Body of pancreas (tissue), 4 donors: ENCODE data around the gene ZNF70. TPM values are rescaled to one million over a fixed set of nuclear protein-coding genes. Genes with fewer than 3 reads are reported as not detected.

ENCODE experiments used
- ATAC-seq: fragments of 150-250 bp; one replicate; pipeline ENCODE4 v1.9.1; 2016
- DNase-seq, 4 donors: peaks; one replicate each; pipeline ENCODE4 v3.0.0-alpha.2; 2019
- H3K27ac ChIP-seq, 4 donors: fragments of 200-600 bp; sonication (generic); 1 replicate in 3 of 4; 2 replicates in 1 of 4; pipeline versions ENCODE4 v1.5.1 to v1.6.1; 2016 to 2019; ENCODE audit warnings: mild to moderate bottlenecking in 1 of 4, mixed read lengths in 1 of 4, moderate library complexity in 1 of 4
- H3K27me3 ChIP-seq, 2 donors: fragments of 200-600 bp; sonication (generic); one replicate each; pipeline ENCODE4 v1.6.0; 2016; ENCODE audit warnings: mild to moderate bottlenecking in 1 of 2
- H3K36me3 ChIP-seq, 2 donors: fragments of 200-600 bp; sonication (generic); replicated peaks in 1 of 2; 2 replicates each; pipeline ENCODE4 v1.5.1; 2016; ENCODE audit warnings: low read depth in 2 of 2; ENCODE audit not compliant: insufficient read depth in 1 of 2
- H3K4me1 ChIP-seq: fragments of 200-600 bp; sonication (generic); one replicate; pipeline ENCODE4 v1.6.0; 2016
- H3K4me3 ChIP-seq, 2 donors: fragments of 200-600 bp; sonication (generic); 1 replicate in 1 of 2; 2 replicates in 1 of 2; pipeline ENCODE4 v1.5.1; 2016 to 2019
- H3K9me3 ChIP-seq, 3 donors: fragments of 200-600 bp; sonication (generic); 1 replicate in 2 of 3; 2 replicates in 1 of 3; pipeline ENCODE4 v1.5.1; 2016
- POLR2A ChIP-seq, 3 donors: fragments of 450-650 bp; IDR thresholded peaks; one replicate each; pipeline ENCODE4 v1.6.1; 2016; ENCODE audit warnings: antibody characterized with exemption in 3 of 3, mild to moderate bottlenecking in 2 of 3
- WGBS, 2 donors: methylation state at CpG; one replicate each; pipeline ENCODE4 v1.1.5; 2017; 5-methylcytosine and 5-hydroxymethylcytosine counted together
- intact Hi-C: fragments of 100-400 bp; cut with DNase I; formaldehyde crosslinking; loops from one replicate; pipeline ENCODE4 v1.15.1; 2023
- total RNA-seq, 2 donors: library from RNA; depleted of rRNA; stranded (reverse); fragments of >200 nt; gene quantifications; one replicate each; pipeline ENCODE4 v1.1.0, GENCODE V29; 2016
- TF ChIP-seq, protein P1 (sequence below), 7 experiments: fragments of 450-650 bp in 4 of 7; fragments of 200-600 bp in 3 of 7; sonication (generic) in 3 of 7; IDR thresholded peaks; one replicate each; pipeline ENCODE4 v1.5.1; 2016 to 2019; ENCODE audit warnings: antibody characterized with exemption in 7 of 7

Gene ZNF70
- total RNA-seq, 2 donors from 2014 or later = 4.2 to 9.9 TPM

DNA sequence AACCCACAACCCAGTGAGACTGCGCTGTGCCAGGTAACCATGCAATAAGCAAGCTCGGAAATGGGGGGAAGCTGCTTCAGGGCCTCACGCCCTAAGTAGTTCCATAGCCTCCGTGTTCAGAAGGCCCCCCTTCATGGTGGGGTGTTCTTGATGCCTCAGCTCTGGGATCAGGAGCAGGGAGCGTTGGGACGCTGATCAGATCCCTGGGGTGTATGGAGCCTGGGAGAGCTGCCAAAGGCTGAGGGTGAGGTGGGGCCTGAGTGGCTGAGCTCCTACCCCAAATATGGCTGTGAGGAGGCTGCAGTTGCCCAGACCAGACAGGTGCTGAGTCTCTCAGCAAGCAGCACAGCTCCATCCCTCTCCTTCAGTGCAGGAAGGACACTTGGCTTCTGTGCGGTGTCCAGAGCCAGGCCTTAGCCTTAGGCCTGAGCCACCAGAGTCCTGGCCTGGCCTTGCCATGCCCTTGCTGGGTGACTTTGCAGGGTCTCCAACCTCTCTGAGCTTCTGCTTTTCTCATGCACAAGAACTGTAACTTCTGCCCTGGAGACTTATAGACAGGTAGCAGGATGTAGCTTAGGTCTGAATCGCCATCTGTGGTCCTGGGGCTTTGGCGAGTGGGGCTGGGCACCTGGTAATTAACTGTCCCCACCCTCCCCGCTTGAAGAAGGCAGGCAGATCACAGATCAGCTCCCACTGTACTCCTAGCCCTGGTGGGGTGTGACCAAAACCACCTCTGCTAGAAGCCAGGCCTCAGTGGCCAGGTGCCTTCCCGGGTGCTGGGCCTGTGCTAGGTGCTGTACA is 27.1 kb upstream of the ZNF70 start:
- 89 to 94% methylated on average over 6 to 11 of the region's 11 CpGs for WGBS, 2 donors
- intact Hi-C loops = loop anchor here (5.0 kb wide), 1 partner anchor 64 kb away; no protein-coding TSS in a partner anchor
- TF ChIP-seq, protein P1, sequence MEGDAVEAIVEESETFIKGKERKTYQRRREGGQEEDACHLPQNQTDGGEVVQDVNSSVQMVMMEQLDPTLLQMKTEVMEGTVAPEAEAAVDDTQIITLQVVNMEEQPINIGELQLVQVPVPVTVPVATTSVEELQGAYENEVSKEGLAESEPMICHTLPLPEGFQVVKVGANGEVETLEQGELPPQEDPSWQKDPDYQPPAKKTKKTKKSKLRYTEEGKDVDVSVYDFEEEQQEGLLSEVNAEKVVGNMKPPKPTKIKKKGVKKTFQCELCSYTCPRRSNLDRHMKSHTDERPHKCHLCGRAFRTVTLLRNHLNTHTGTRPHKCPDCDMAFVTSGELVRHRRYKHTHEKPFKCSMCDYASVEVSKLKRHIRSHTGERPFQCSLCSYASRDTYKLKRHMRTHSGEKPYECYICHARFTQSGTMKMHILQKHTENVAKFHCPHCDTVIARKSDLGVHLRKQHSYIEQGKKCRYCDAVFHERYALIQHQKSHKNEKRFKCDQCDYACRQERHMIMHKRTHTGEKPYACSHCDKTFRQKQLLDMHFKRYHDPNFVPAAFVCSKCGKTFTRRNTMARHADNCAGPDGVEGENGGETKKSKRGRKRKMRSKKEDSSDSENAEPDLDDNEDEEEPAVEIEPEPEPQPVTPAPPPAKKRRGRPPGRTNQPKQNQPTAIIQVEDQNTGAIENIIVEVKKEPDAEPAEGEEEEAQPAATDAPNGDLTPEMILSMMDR (IDR thresholded peaks at IDR 0.05) = no peak
- TF ChIP-seq POLR2A (IDR thresholded peaks at IDR 0.05) = no peak
- ATAC-seq (no peak), DNase-seq (no peak)
- H3K27me3 ChIP-seq = no peaks in the 10 kb centered on the region
- peaks cover 4% of the 10 kb centered on the region for H3K4me1 ChIP-seq
- H3K9me3 ChIP-seq = no peaks in the 10 kb centered on the region
- H3K27ac ChIP-seq = no peak overlapping the region
- no peak overlapping the region for H3K4me3 ChIP-seq
- no peaks in the 10 kb centered on the region for H3K36me3 ChIP-seq

- Histone ChIP-seq H3K27ac (no peak overlapping the region), H3K9me3 (no peaks in the 10 kb centered on the region), H3K4me3 (no peak overlapping the region), H3K4me1 (peaks cover 19% of the 10 kb centered on the region), H3K27me3 (no peaks in the 10 kb centered on the region), H3K36me3 (no peaks in the 10 kb centered on the region)
- DNase-seq (no peak), ATAC-seq (no peak)
- intact Hi-C loops = loop anchor here (5.0 kb wide), 1 partner anchor 66 kb away; no protein-coding TSS in a partner anchor
- no peak for TF ChIP-seq POLR2A (IDR thresholded peaks at IDR 0.05)
- TF ChIP-seq, protein P1 (IDR thresholded peaks at IDR 0.05) = no peak
- 62 to 79% methylated on average over 3 of the region's 3 CpGs for WGBS, 2 donors
Measured at GRCh38 chr22:23775779-23776375, 25.0 kb upstream of the ZNF70 start.

DNA sequence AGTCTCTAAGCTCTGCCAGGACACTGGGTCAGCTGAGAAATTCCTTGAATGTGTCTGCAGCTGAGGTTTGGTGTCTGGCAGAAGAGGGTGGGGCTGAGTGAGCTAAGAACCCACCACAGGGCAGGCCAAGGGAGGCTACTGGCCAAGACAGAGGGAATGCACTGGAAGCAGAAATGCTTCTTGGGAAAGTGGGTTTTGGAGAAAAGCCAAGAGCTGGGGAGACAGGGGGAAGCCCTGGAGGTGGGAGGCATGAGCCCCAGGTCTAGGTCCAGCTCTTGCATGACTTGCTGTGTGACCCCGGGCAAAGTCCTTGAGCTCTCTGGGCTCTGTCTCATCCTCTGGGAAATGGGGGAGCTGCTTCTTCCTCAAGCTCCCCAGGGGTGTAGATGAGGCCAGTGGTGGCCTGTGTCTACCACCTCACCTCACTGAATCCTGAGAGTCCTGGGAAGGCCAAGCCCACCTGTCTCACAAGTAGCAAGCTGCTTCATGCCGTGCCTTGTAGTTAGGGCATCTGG is 24.1 kb upstream of the ZNF70 start:
- WGBS, 2 donors = 83 to 94% methylated on average over 2 of the region's 2 CpGs

GRCh38 chr22:23774114-23774921 is 23.4 kb upstream of the ZNF70 start:
- intact Hi-C loops = no loop called here
- TF ChIP-seq, protein P1 (IDR thresholded peaks at IDR 0.05) = no peak
- TF ChIP-seq POLR2A (IDR thresholded peaks at IDR 0.05) = no peak
- Histone ChIP-seq H3K4me1 (peaks cover 19% of the 10 kb centered on the region), H3K9me3 (no peaks in the 10 kb centered on the region), H3K27ac (no peak overlapping the region), H3K36me3 (no peaks in the 10 kb centered on the region), H3K27me3 (no peaks in the 10 kb centered on the region), H3K4me3 (no peak overlapping the region)
- no peak for ATAC-seq
- no peak for DNase-seq
- 60 to 72% methylated on average over 9 to 12 of the region's 12 CpGs for WGBS, 2 donors

More for the DNA sequence above, 24.1 kb upstream of the ZNF70 start:
- TF ChIP-seq, protein P1 (IDR thresholded peaks at IDR 0.05) = no peak
- no peak for TF ChIP-seq POLR2A (IDR thresholded peaks at IDR 0.05)
- intact Hi-C loops = loop anchor here (5.0 kb wide), 1 partner anchor 67 kb away; no protein-coding TSS in a partner anchor
- no peak for ATAC-seq
- Histone ChIP-seq H3K4me1 (peaks cover 19% of the 10 kb centered on the region), H3K36me3 (no peaks in the 10 kb centered on the region), H3K4me3 (no peak overlapping the region), H3K9me3 (no peaks in the 10 kb centered on the region), H3K27me3 (no peaks in the 10 kb centered on the region), H3K27ac (no peak overlapping the region)
- DNase-seq = no peak
